Measurements from ENCODE around the gene SNRPD1.

SNRPD1 gene

DNA sequence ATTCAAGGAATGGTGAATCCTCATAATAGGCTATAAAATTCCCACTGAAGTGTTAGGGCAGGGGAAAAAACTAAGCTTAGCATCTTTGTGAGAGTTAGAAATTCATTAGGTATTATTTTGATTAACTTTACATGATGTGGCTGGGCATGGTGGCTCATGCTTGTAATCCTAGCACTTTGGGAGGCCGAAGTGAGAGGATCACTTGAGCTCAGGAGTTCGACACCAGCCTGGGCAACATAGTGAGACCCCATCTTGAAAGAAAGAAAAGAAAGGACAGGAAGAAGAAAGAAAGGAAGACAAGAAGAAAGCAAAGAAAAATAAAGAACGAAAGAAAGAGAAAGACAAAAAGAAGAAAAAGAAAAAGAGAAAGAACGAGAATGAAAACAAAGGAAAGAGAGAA is 40.0 kb downstream of the SNRPD1 start:
- TF ChIP-seq CTCF (conservative IDR thresholded peaks at IDR 0.05; ENCODE audit: low read depth, low read length) = no peak
- no peak for DNase-seq (ENCODE audit: low read depth)

GRCh38 chr18:21653361-21653760 is 41.2 kb downstream of the SNRPD1 start:
- DNase-seq (ENCODE audit: low read depth) = no peak
- TF ChIP-seq CTCF (conservative IDR thresholded peaks at IDR 0.05; ENCODE audit: low read depth, low read length) = no peak
- no peak overlapping the region for H3K4me3 ChIP-seq (ENCODE audit: low read length)

More for the DNA sequence above, 40.0 kb downstream of the SNRPD1 start:
- H3K4me3 ChIP-seq (ENCODE audit: low read length) = no peak overlapping the region

- no peak for TF ChIP-seq CTCF (conservative IDR thresholded peaks at IDR 0.05; ENCODE audit: low read depth, low read length)
- no peak for DNase-seq (ENCODE audit: low read depth)
- no peak overlapping the region for H3K4me3 ChIP-seq (ENCODE audit: low read length)
These were observed 44.3 kb downstream of the SNRPD1 start for GRCh38 chr18:21656402-21656801.

DNA sequence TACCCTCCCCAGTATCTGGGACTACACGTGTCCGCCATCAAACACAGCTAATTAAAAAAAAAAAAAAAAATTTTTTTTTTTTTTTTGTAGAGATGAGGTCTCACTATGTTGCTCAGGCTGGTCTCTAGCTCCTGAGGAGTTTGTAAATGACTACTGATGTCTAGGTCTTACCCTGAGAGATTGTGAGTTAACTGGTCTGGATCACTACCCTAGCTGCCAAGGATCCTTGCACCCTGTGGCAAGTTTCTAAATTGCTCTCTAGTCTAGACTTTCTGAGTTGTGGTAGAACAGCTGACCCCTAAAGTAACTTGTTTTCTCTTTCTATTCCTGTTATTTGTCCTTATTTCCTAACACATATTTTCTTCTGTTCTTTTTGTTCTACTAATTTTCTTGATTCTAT is 48.0 kb downstream of the SNRPD1 start:
- DNase-seq (ENCODE audit: low read depth) = no peak
- TF ChIP-seq CTCF (conservative IDR thresholded peaks at IDR 0.05; ENCODE audit: low read depth, low read length) = no peak
- no peak overlapping the region for H3K4me3 ChIP-seq (ENCODE audit: low read length)

DNA sequence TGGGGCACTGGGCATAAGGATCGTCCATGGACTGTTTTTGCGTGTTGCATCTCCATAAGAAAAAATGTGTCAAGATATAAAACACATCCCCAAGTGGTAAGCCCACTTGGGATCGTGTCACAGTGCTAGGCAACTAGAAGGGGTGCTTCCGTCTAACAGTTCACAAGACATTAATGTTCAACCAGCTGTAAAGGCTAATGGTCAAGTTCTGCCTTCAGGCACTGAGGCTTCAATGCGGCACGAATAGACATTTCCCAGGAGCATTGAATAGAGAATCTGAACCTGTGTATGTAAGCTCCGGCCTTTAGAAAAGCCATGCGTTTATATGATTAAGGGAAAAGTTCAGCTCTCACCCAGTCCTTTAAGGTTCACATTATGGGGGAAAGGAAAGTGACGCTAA is 50.5 kb downstream of the SNRPD1 start:
- DNase-seq (ENCODE audit: low read depth) = no peak
- TF ChIP-seq CTCF (conservative IDR thresholded peaks at IDR 0.05; ENCODE audit: low read depth, low read length) = no peak
- H3K4me3 ChIP-seq (ENCODE audit: low read length) = no peak overlapping the region

GRCh38 chr18:21663578-21663977 is 51.5 kb downstream of the SNRPD1 start:
- TF ChIP-seq CTCF (conservative IDR thresholded peaks at IDR 0.05; ENCODE audit: low read depth, low read length) = no peak
- H3K4me3 ChIP-seq (ENCODE audit: low read length) = no peak overlapping the region
- no peak for DNase-seq (ENCODE audit: low read depth)

DNA sequence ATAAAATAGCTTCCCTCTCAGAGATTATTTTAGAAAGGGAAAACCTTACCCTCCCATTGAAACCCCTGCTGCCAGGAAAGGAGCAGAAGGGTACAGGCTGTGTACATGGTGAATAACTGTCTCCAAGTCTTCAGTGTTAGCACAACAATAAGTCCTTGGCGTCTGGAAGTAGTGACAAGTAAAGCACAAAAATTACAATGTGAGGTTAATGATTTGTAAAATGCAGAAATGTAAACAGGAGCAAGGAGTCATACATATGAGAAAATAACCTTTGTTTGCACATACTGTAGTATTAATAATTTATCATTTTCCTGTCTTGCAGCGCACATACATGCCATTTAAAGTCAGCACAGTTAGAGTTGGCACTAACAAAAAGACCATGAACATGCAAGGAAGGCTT is 52.0 kb downstream of the SNRPD1 start:
- TF ChIP-seq CTCF (conservative IDR thresholded peaks at IDR 0.05; ENCODE audit: low read depth, low read length) = no peak
- DNase-seq (ENCODE audit: low read depth) = no peak
- no peak overlapping the region for H3K4me3 ChIP-seq (ENCODE audit: low read length)
